H1 (cell line): Measurements from ENCODE around the gene LPP. TPM values are rescaled to one million over a fixed set of nuclear protein-coding genes. Genes with fewer than 3 reads are reported as not detected.

Experiments
- CTCF ChIA-PET: fragments of 300-600 bp; sonication (Branson Sonifier 250); formaldehyde crosslinking; loops from one replicate; lab custom pipeline; 2021; ENCODE audit not compliant: partially characterized antibody; lab: Charles Lee
- POLR2A ChIA-PET: fragments of 300-600 bp; sonication (Branson Sonifier 250); formaldehyde crosslinking; loops from one replicate; lab custom pipeline; 2021; ENCODE audit warnings: inconsistent platforms; ENCODE audit not compliant: partially characterized antibody; lab: Charles Lee
- DNase-seq, 2 experiments: peaks; one replicate each; pipeline versions ENCODE4 v3.0.0 to v3.0.0-alpha.2; 2010 to 2022; ENCODE audit warnings: low spot score in 2 of 2, low read depth in 1 of 2, mixed read lengths in 1 of 2
- FAIRE-seq: peaks from 2 replicates; lab custom pipeline; 2011; peaks lifted over from hg19 to GRCh38; lab: Jason Lieb, UNC
- H2AFZ ChIP-seq: 2 replicates; pipeline ENCODE4 v1.8.1; 2012; ENCODE audit warnings: low read length, inconsistent platforms
- H2AK5ac ChIP-seq: 2 replicates; pipeline ENCODE4 v1.6.1; 2013; ENCODE audit warnings: low read depth, low read length
- H2BK120ac ChIP-seq: replicated peaks from 2 replicates; pipeline ENCODE3; 2013; ENCODE audit warnings: low read depth, low read length, inconsistent platforms
- H2BK12ac ChIP-seq: 2 replicates; pipeline ENCODE4 v1.6.1; 2013; ENCODE audit warnings: low read depth, low read length
- H2BK15ac ChIP-seq: 2 replicates; pipeline ENCODE4 v1.6.1; 2013; ENCODE audit warnings: low read length
- H2BK20ac ChIP-seq: 2 replicates; pipeline ENCODE4 v1.6.1; 2013; ENCODE audit warnings: low read length
- H2BK5ac ChIP-seq: 2 replicates; pipeline ENCODE4 v1.6.1; 2013; ENCODE audit warnings: low read depth, low read length
- H3K14ac ChIP-seq: 2 replicates; pipeline ENCODE4 v1.6.1; 2013; ENCODE audit warnings: inconsistent platforms; ENCODE audit not compliant: insufficient read length
- H3K18ac ChIP-seq: 2 replicates; pipeline ENCODE4 v1.6.1; 2013; ENCODE audit warnings: low read length; ENCODE audit errors: extremely low read depth
- H3K23ac ChIP-seq: 2 replicates; pipeline ENCODE4 v1.6.1; 2013; ENCODE audit warnings: inconsistent platforms; ENCODE audit not compliant: insufficient read length
- H3K23me2 ChIP-seq: 2 replicates; pipeline ENCODE4 v1.6.1; 2013; ENCODE audit warnings: low read depth, low read length
- H3K27ac ChIP-seq: 2 replicates; pipeline ENCODE4 v1.6.1; 2011; ENCODE audit warnings: low read depth, low read length, inconsistent platforms
- H3K27me3 ChIP-seq, 4 experiments: replicated peaks in 1 of 4; 1 replicate in 1 of 4; 2 replicates in 3 of 4; pipeline versions ENCODE4 v1.6.1 to v1.8.1; 2011 to 2013; ENCODE audit warnings: low read length in 3 of 4, mild to moderate bottlenecking in 3 of 4, inconsistent platforms in 2 of 4, mixed read lengths in 2 of 4, moderate library complexity in 1 of 4; ENCODE audit not compliant: control insufficient read depth in 3 of 4, insufficient read depth in 3 of 4; ENCODE audit errors: extremely low read depth in 1 of 4
- H3K36me3 ChIP-seq, 4 experiments: 2 replicates each; pipeline versions ENCODE4 v1.6.1 to v1.8.1; 2011 to 2013; ENCODE audit warnings: mild to moderate bottlenecking in 4 of 4, low read length in 3 of 4, moderate library complexity in 2 of 4, control low read depth in 1 of 4, inconsistent platforms in 1 of 4; ENCODE audit not compliant: insufficient read depth in 4 of 4, control insufficient read depth in 2 of 4
- H3K4ac ChIP-seq: replicated peaks from 2 replicates; pipeline ENCODE3; 2013; ENCODE audit warnings: low read length, low read depth, mixed read lengths, inconsistent platforms; ENCODE audit not compliant: insufficient read length
- H3K4me1 ChIP-seq, 4 experiments: replicated peaks in 1 of 4; 1 replicate in 1 of 4; 2 replicates in 3 of 4; pipeline versions ENCODE4 v1.6.1 to v1.8.1; 2011 to 2013; ENCODE audit warnings: low read length in 3 of 4, inconsistent platforms in 2 of 4, mixed read lengths in 1 of 4; ENCODE audit not compliant: insufficient read depth in 4 of 4, control insufficient read depth in 3 of 4
- H3K4me2 ChIP-seq, 2 experiments: 2 replicates each; pipeline versions ENCODE4 v1.6.1 to v1.8.1; 2011 to 2013; ENCODE audit warnings: low read depth in 2 of 2, low read length in 2 of 2, control low read depth in 1 of 2, inconsistent platforms in 1 of 2, mild to moderate bottlenecking in 1 of 2; ENCODE audit not compliant: insufficient read depth in 1 of 2
- H3K4me3 ChIP-seq, 4 experiments: fragments of 200-600, 300-600 bp in 1 of 4; sonication (generic), shearing (Covaris generic), sonication (Bioruptor Twin) in 1 of 4; 2 replicates each; pipeline versions ENCODE4 v1.5.1 to v1.8.1; 2011 to 2016; ENCODE audit warnings: low read length in 4 of 4, low read depth in 3 of 4, control low read depth in 2 of 4, inconsistent platforms in 2 of 4, mild to moderate bottlenecking in 2 of 4, mixed read lengths in 1 of 4, moderate library complexity in 1 of 4; ENCODE audit not compliant: insufficient read depth in 2 of 4; ENCODE audit errors: extremely low read depth in 1 of 4
- H3K56ac ChIP-seq: replicated peaks from 2 replicates; pipeline ENCODE3; 2013; ENCODE audit warnings: low read depth, mild to moderate bottlenecking, mixed read lengths, low read length, inconsistent platforms; ENCODE audit not compliant: insufficient read length
- H3K79me1 ChIP-seq: 2 replicates; pipeline ENCODE4 v1.6.1; 2013; ENCODE audit warnings: low read depth, low read length, control low read depth
- H3K79me2 ChIP-seq, 2 experiments: 2 replicates each; pipeline versions ENCODE4 v1.6.1 to v1.8.1; 2012 to 2013; ENCODE audit warnings: low read length in 2 of 2, mild to moderate bottlenecking in 2 of 2, inconsistent platforms in 1 of 2; ENCODE audit not compliant: insufficient read depth in 2 of 2, control insufficient read depth in 1 of 2
- H3K9ac ChIP-seq, 4 experiments: replicated peaks in 1 of 4; 1 replicate in 1 of 4; 2 replicates in 3 of 4; pipeline versions ENCODE4 v1.6.1 to v1.8.1; 2011 to 2013; ENCODE audit warnings: low read depth in 3 of 4, low read length in 3 of 4, control low read depth in 2 of 4, mild to moderate bottlenecking in 2 of 4, moderate library complexity in 2 of 4, inconsistent platforms in 1 of 4; ENCODE audit errors: extremely low read depth in 1 of 4
- H3K9me3 ChIP-seq, 2 experiments: 2 replicates each; pipeline versions ENCODE4 v1.6.1 to v1.8.1; 2012 to 2013; ENCODE audit warnings: mild to moderate bottlenecking in 2 of 2, moderate library complexity in 2 of 2, control low read depth in 1 of 2, inconsistent platforms in 1 of 2, low read depth in 1 of 2, low read length in 1 of 2, mixed read lengths in 1 of 2; ENCODE audit not compliant: insufficient read depth in 2 of 2
- H4K20me1 ChIP-seq, 2 experiments: replicated peaks in 1 of 2; 2 replicates each; pipeline versions ENCODE3 to v1.8.1; 2011 to 2013; ENCODE audit warnings: inconsistent platforms in 2 of 2, low read length in 2 of 2, mild to moderate bottlenecking in 1 of 2; ENCODE audit not compliant: insufficient read depth in 2 of 2, control insufficient read depth in 1 of 2
- H4K5ac ChIP-seq: 2 replicates; pipeline ENCODE4 v1.6.1; 2013; ENCODE audit warnings: low read length, low read depth, mixed read lengths, inconsistent platforms; ENCODE audit not compliant: insufficient read length
- H4K8ac ChIP-seq: 2 replicates; pipeline ENCODE4 v1.8.0; 2013; ENCODE audit warnings: mild to moderate bottlenecking, moderate library complexity, low read length, inconsistent platforms; ENCODE audit not compliant: insufficient read depth; ENCODE audit errors: extremely low read depth
- H4K91ac ChIP-seq: replicated peaks from 2 replicates; pipeline ENCODE3; 2013; ENCODE audit warnings: low read length, mixed read lengths, inconsistent platforms; ENCODE audit not compliant: insufficient read length
- BACH1 ChIP-seq: IDR thresholded peaks from 2 replicates; pipeline ENCODE4 v1.6.1; 2012; ENCODE audit warnings: low read length, improper control_type of control experiment
- BCL11A ChIP-seq, 2 experiments: IDR thresholded peaks; one replicate each; pipeline ENCODE4 v1.6.1; 2011; ENCODE audit warnings: low read depth in 2 of 2, low read length in 2 of 2, mild to moderate bottlenecking in 2 of 2
- CTCF ChIP-seq, 3 experiments: IDR thresholded peaks; 1 replicate in 2 of 3; 2 replicates in 1 of 3; pipeline versions ENCODE4 v1.5.1 to v1.6.1; 2011; ENCODE audit warnings: low read length in 3 of 3, mild to moderate bottlenecking in 3 of 3, inconsistent platforms in 2 of 3, low read depth in 1 of 3, moderate library complexity in 1 of 3; ENCODE audit not compliant: insufficient read depth in 1 of 3; ENCODE audit errors: control extremely low read depth in 1 of 3
- EP300 ChIP-seq, 2 experiments: IDR thresholded peaks; 1 replicate in 1 of 2; 2 replicates in 1 of 2; pipeline ENCODE4 v1.6.1; 2011 to 2012; ENCODE audit warnings: low read depth in 2 of 2, low read length in 2 of 2, mild to moderate bottlenecking in 2 of 2, borderline replicate concordance in 1 of 2, inconsistent platforms in 1 of 2, moderate library complexity in 1 of 2
- RAD21 ChIP-seq, 2 experiments: IDR thresholded peaks in 1 of 2; conservative IDR thresholded peaks in 1 of 2; 2 replicates each; pipeline ENCODE4 v1.6.1; 2011; ENCODE audit warnings: low read depth in 2 of 2, low read length in 2 of 2, improper control_type of control experiment in 1 of 2, inconsistent platforms in 1 of 2, mild to moderate bottlenecking in 1 of 2, moderate library complexity in 1 of 2
- RBBP5 ChIP-seq: IDR thresholded peaks from 2 replicates; pipeline ENCODE4 v1.7.1; 2012; ENCODE audit warnings: low read depth, mild to moderate bottlenecking, inconsistent platforms, low read length, moderate library complexity, borderline replicate concordance
- SIRT6 ChIP-seq: IDR thresholded peaks from one replicate; pipeline ENCODE4 v1.7.1; 2012; ENCODE audit warnings: low read length, inconsistent platforms
- SRF ChIP-seq: IDR thresholded peaks from 2 replicates; pipeline ENCODE4 v1.6.1; 2011; ENCODE audit warnings: mild to moderate bottlenecking, low read depth, low read length, moderate library complexity
- TBP ChIP-seq: IDR thresholded peaks from 2 replicates; pipeline ENCODE4 v1.6.1; 2011; ENCODE audit warnings: low read depth, low read length, improper control_type of control experiment
- TEAD4 ChIP-seq: IDR thresholded peaks from 2 replicates; pipeline ENCODE4 v1.6.1; 2012; ENCODE audit warnings: low read depth, low read length, inconsistent platforms, mixed read lengths
- WGBS, 2 experiments: shearing (Covaris generic) in 1 of 2; methylation state at CpG; one replicate each; pipeline versions ENCODE4 v1.1.6 to v1.1.7; 2013 to 2015; ENCODE audit warnings: low lambda C conversion rate in 2 of 2, mixed read lengths in 2 of 2, inconsistent platforms in 1 of 2, low coverage in 1 of 2, missing lambda C conversion rate in 1 of 2; ENCODE audit not compliant: insufficient replicate concordance in 2 of 2, insufficient coverage in 1 of 2, insufficient read length in 1 of 2; ENCODE audit errors: extremely low coverage in 1 of 2, missing lambda C conversion rate in 1 of 2; 5-methylcytosine and 5-hydroxymethylcytosine counted together
- polyA plus RNA-seq, 7 experiments: library from polyadenylated mRNA; depleted of rRNA in 3 of 7; stranded (reverse) in 5 of 7; unstranded in 2 of 7; fragments of >200 nt in 5 of 7; fragments of 200-250 nt in 2 of 7; gene quantifications; 1 replicate in 5 of 7; 2 replicates in 1 of 7; 4 replicates in 1 of 7; pipeline versions ENCODE4 v1.2.1 to v1.2.3, GENCODE V29; 2011 to 2013; ENCODE audit warnings: missing spikeins in 2 of 7, mixed read lengths in 2 of 7
- total RNA-seq: library from RNA; stranded (reverse); fragmentation: NEBNext Ultra II Directional; extraction: Animal tissue kit (Norgen Biotek cat#: 25700); gene quantifications from 2 replicates; pipeline ENCODE4 v1.2.1, GENCODE V29; 2021

Gene LPP
- total and polyA plus RNA-seq, 2 of the 8 experiments (the other 6 are each of a cell fraction or from before 2014, with no cell fraction given) = 10.0 to 53.3 TPM

- no peak overlapping the region for H3K23ac ChIP-seq
- H3K4me1 ChIP-seq = peaks cover 0 to 5% (median under 1%) of the 10 kb centered on the region in 4 experiments; a peak in 1 of 7 replicates
- no peak overlapping the region for H2AFZ ChIP-seq
- H3K23me2 ChIP-seq = no peaks in the 10 kb centered on the region; the same call in 1 of the 2 replicates
- FAIRE-seq = no peak
- H3K79me1 ChIP-seq = no peaks in the 10 kb centered on the region
- no peak overlapping the region for H3K4ac ChIP-seq
- H4K20me1 ChIP-seq = no peaks in the 10 kb centered on the region
- no peak overlapping the region for H4K91ac ChIP-seq
- H3K14ac ChIP-seq = no peak overlapping the region
- H4K5ac ChIP-seq = no peak overlapping the region
- no peak overlapping the region for H3K18ac ChIP-seq
- no peaks in the 10 kb centered on the region for H3K27me3 ChIP-seq
- POLR2A ChIA-PET = no interaction called here
- no peaks in the 10 kb centered on the region for H3K9me3 ChIP-seq
- H3K56ac ChIP-seq = no peak overlapping the region
- H2BK120ac ChIP-seq = no peak overlapping the region
- no peak overlapping the region for H3K4me3 ChIP-seq
- no peak overlapping the region for H2BK12ac ChIP-seq
- DNase-seq = no peak
- H2AK5ac ChIP-seq = no peak overlapping the region
- no peak overlapping the region for H3K4me2 ChIP-seq
- TF ChIP-seq TBP = no peak
- TF ChIP-seq BCL11A (IDR thresholded peaks at IDR 0.05; ENCODE audit: low read depth in 2 of 2, low read length in 2 of 2) = no peak
- TF ChIP-seq TEAD4 = no peak
- TF ChIP-seq BACH1 = no peak
- no peak for TF ChIP-seq CTCF (IDR thresholded peaks at IDR 0.05; ENCODE audit: control extremely low read depth in 1 of 3, insufficient read depth in 1 of 3, low read depth in 1 of 3, low read length in 3 of 3)
- no peak for TF ChIP-seq SIRT6
- TF ChIP-seq RAD21 (IDR thresholded peaks at IDR 0.05 in 1 of 2, conservative IDR thresholded peaks at IDR 0.05 in 1 of 2; ENCODE audit: low read depth in 2 of 2, low read length in 2 of 2) = no peak
- no peak for TF ChIP-seq SRF
- TF ChIP-seq RBBP5 = no peak
- no peak for TF ChIP-seq EP300 (IDR thresholded peaks at IDR 0.05; ENCODE audit: borderline replicate concordance in 1 of 2, low read depth in 2 of 2, low read length in 2 of 2)
- TF ChIP-seq, all 59 proteins: peak for 0
- H4K8ac ChIP-seq = no peak overlapping the region
- CTCF ChIA-PET = no interaction called here
- no peak overlapping the region for H3K9ac ChIP-seq
- 91% methylated on average over 4 of the region's 4 CpGs; no CpG with 5 or more reads in 1 of the 2 experiments for WGBS, 2 experiments
- no peak overlapping the region for H2BK15ac ChIP-seq
- H3K27ac ChIP-seq = no peak overlapping the region
- H2BK20ac ChIP-seq = no peak overlapping the region
- no peaks in the 10 kb centered on the region for H3K36me3 ChIP-seq
- H3K79me2 ChIP-seq = no peaks in the 10 kb centered on the region
- H2BK5ac ChIP-seq = no peak overlapping the region
Observed at GRCh38 chr3:188581365-188581764, 427.4 kb downstream of the LPP start.
